ENCODE results near the gene IL11. TPM values are rescaled to one million over a fixed set of nuclear protein-coding genes. Genes with fewer than 3 reads are reported as not detected.
A peak's percentile ranks its signal among the peaks of the same experiment; 100 is the strongest.

Gene IL11
- total RNA-seq, 1 donor: 0.36 TPM

DNA sequence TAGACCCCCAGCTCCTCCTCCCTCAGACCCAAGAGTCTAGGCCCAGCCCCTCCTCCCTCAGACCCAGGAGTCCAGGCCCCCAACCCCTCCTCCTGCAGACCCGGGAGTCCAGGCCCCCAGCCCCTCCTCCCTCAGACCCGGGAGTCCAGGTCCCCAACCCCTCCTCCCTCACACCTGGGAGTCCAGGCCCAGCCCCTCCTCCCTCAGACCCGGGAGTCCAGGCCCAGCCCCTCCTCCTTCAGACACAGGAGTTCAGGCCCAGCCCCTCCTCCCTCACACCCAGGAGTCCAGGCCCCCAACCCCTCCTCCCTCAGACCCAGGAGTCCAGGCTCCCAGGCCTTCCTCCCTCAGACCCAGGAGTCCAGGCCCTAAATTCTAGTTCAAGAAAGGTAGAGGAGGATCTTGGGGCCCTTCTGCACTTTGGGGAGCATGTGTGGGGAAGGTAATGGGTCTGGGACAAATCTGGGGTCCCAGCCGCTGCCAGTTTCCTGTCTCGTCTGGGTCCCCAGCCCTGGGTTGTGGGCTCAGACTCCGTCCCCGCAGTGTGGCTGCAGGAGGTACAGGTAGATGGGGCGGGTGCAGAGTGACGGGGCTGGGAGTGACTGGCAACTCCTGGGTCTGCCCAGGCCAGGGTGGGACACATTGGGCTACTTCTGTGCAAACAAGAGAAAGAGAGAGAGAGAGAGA, 3.2 kb upstream of the IL11 start:
- Histone ChIP-seq H3K4me1 (ENCODE audit: insufficient read depth, low read length) (peaks cover 21% of the 10 kb centered on the region), H3K79me2 (ENCODE audit: insufficient read depth, low read length) (no peaks in the 10 kb centered on the region), H3K9me3 (ENCODE audit: low read depth, low read length) (no peaks in the 10 kb centered on the region), H3K4me3 (ENCODE audit: insufficient read depth, low read length) (no peak overlapping the region), H3K27ac (ENCODE audit: low read depth, low read length) (peak overlapping the region; percentile 66), H2AFZ (ENCODE audit: low read length) (peak overlapping the region; percentile 74), H3K4me2 (ENCODE audit: insufficient read depth, low read length) (no peak overlapping the region), H3K27me3 (ENCODE audit: insufficient read depth, low read length) (no peaks in the 10 kb centered on the region), H3K36me3 (ENCODE audit: insufficient read depth, low read length) (no peaks in the 10 kb centered on the region), H4K20me1 (ENCODE audit: insufficient read depth, low read length) (no peaks in the 10 kb centered on the region)
- TF ChIP-seq, protein P1, sequence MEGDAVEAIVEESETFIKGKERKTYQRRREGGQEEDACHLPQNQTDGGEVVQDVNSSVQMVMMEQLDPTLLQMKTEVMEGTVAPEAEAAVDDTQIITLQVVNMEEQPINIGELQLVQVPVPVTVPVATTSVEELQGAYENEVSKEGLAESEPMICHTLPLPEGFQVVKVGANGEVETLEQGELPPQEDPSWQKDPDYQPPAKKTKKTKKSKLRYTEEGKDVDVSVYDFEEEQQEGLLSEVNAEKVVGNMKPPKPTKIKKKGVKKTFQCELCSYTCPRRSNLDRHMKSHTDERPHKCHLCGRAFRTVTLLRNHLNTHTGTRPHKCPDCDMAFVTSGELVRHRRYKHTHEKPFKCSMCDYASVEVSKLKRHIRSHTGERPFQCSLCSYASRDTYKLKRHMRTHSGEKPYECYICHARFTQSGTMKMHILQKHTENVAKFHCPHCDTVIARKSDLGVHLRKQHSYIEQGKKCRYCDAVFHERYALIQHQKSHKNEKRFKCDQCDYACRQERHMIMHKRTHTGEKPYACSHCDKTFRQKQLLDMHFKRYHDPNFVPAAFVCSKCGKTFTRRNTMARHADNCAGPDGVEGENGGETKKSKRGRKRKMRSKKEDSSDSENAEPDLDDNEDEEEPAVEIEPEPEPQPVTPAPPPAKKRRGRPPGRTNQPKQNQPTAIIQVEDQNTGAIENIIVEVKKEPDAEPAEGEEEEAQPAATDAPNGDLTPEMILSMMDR (IDR thresholded peaks at IDR 0.05; ENCODE audit: extremely low read depth, low read depth, low read length): no peak
- DNase-seq (ENCODE audit: insufficient read length, low spot score, missing footprints): no peak

DNA sequence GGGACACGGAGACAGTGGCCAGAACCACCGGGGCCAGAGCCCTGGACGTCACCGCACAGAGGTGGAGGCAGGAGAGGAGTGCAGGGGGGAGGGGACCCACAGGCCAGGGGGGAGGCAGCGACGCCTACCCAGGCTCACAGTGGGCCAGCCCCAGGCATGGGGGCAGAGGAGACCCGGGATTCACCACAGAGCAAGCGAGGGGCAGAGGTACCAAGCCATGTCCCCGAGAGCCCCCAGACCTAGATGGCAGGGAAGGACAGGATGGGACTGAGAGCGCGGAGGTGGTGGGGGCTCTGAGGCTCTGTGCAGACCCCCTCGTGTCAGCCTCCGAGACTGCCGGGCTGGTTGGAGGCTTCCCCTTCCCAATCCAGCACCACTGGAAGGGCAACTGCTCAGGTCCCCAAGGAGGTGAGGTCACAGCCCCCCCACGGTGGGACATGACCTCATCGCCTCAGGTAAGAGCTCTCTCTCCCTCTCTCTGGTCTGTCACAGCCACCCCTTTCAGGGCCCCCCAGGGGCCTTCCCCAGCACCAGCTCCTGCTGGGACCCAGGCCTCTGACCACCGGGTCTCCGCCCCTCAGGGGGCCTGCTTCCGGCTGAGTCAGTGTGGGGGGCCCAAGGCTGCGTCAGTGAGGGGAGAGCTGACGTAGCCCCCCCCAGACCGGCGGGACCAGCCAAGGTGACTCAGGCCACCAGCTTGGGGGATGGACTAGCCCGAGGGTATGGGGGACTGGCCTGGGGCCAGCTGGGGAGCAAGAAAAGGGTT, 2.2 kb upstream of the IL11 start:
- TF ChIP-seq, protein P1 (IDR thresholded peaks at IDR 0.05; ENCODE audit: extremely low read depth, low read depth, low read length): no peak
- DNase-seq (ENCODE audit: insufficient read length, low spot score, missing footprints): no peak
- Histone ChIP-seq H4K20me1 (ENCODE audit: insufficient read depth, low read length) (no peaks in the 10 kb centered on the region), H3K9me3 (ENCODE audit: low read depth, low read length) (no peaks in the 10 kb centered on the region), H3K4me3 (ENCODE audit: insufficient read depth, low read length) (no peak overlapping the region), H3K4me2 (ENCODE audit: insufficient read depth, low read length) (no peak overlapping the region), H2AFZ (ENCODE audit: low read length) (no peak overlapping the region), H3K79me2 (ENCODE audit: insufficient read depth, low read length) (no peaks in the 10 kb centered on the region), H3K4me1 (ENCODE audit: insufficient read depth, low read length) (peaks cover 21% of the 10 kb centered on the region), H3K27me3 (ENCODE audit: insufficient read depth, low read length) (no peaks in the 10 kb centered on the region), H3K36me3 (ENCODE audit: insufficient read depth, low read length) (no peaks in the 10 kb centered on the region), H3K27ac (ENCODE audit: low read depth, low read length) (peak overlapping the region; percentile 8)

DNA sequence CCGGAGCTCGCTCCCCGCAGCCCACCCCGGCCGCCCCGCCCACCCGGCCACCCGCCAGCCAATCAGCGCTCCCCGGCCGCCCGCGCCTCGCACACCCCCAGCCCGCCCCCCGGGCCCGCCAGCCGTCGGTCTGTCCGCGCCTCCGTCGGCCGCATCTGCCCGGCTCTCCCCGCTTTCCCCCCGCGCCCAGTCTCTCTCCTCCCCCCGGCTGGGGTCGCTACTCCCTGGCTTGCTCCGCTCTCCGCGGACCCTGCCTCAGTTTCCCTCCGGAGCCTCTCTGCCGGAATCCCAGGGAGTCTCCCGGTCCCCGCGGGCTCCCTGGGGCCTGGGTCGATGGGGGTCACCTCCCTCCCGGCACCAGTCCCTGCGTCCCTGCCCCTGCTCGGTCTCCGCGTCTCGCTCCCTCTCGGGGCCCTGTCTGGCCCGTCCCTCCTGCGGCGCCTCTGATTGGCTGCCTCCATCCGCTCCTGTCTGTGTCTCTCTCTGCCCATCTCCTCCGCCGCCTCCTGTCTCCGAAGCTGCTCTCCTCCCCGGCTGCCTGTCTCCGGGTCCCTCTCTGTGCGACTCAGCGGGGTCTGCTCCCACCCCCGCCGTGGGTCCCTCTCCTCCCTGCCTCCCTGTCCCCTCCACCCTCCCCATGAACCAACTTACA, 484 bp downstream of the IL11 start:
- no peaks in the 10 kb centered on the region for H4K20me1 ChIP-seq (ENCODE audit: insufficient read depth, low read length)
- no peaks in the 10 kb centered on the region for H3K9me3 ChIP-seq (ENCODE audit: low read depth, low read length)
- H3K79me2 ChIP-seq (ENCODE audit: insufficient read depth, low read length): no peaks in the 10 kb centered on the region
- peaks cover 6% of the 10 kb centered on the region for H3K36me3 ChIP-seq (ENCODE audit: insufficient read depth, low read length)
- H3K27me3 ChIP-seq (ENCODE audit: insufficient read depth, low read length): no peaks in the 10 kb centered on the region
- peak overlapping the region; percentile 51 for H2AFZ ChIP-seq (ENCODE audit: low read length)
- peak overlapping the region; percentile 77 for H3K4me3 ChIP-seq (ENCODE audit: insufficient read depth, low read length)
- H3K27ac ChIP-seq (ENCODE audit: low read depth, low read length): peak overlapping the region; percentile 51
- peaks cover 21% of the 10 kb centered on the region for H3K4me1 ChIP-seq (ENCODE audit: insufficient read depth, low read length)
- TF ChIP-seq, protein P1 (IDR thresholded peaks at IDR 0.05; ENCODE audit: extremely low read depth, low read depth, low read length): no peak
- peak overlapping the region; percentile 79 for H3K4me2 ChIP-seq (ENCODE audit: insufficient read depth, low read length)
- DNase-seq (ENCODE audit: insufficient read length, low spot score, missing footprints): peak; percentile 100
